Natural killer cell treated with Interleukin-12 subunit alpha and Interleukin-12 subunit beta and Interleukin-15 and Interleukin-18, amount 100 ng/mL, for 72 hours (primary cell): ENCODE measurements around the gene ARHGEF40. TPM values are rescaled to one million over a fixed set of nuclear protein-coding genes. Genes with fewer than 3 reads are reported as not detected.
"Not testable (repeated sequence)": the region's sequence is repeated elsewhere in the genome, so short reads cannot be mapped to it uniquely, and the experiment has no call there.

Source experiments
- ATAC-seq, 2 donors: fragments of 150-1000 bp; cut with Tn5 transposase in 1 of 2; sonication (Bioruptor Pico), chemical (Tn5 transposase) in 1 of 2; 2 replicates each; pipeline ENCODE4 v1.10.0; 2021
- DNase-seq: peaks from one replicate; pipeline ENCODE4 v3.0.0; 2022; ENCODE audit warnings: low spot score
- H3K27ac Mint-ChIP-seq, 2 donors: 1 replicate in 1 of 2; 2 replicates in 1 of 2; pipeline ENCODE4 v1.8.0; 2022; ENCODE audit warnings: mixed read lengths in 2 of 2, mild to moderate bottlenecking in 1 of 2, moderate library complexity in 1 of 2
- H3K27me3 Mint-ChIP-seq, 2 donors: 1 replicate in 1 of 2; 2 replicates in 1 of 2; pipeline ENCODE4 v1.8.0; 2022; ENCODE audit warnings: mixed read lengths in 2 of 2
- H3K36me3 Mint-ChIP-seq: one replicate; pipeline ENCODE4 v1.8.0; 2022; ENCODE audit warnings: mixed read lengths
- H3K4me1 Mint-ChIP-seq, 2 donors: 1 replicate in 1 of 2; 2 replicates in 1 of 2; pipeline ENCODE4 v1.8.0; 2022; ENCODE audit warnings: low read depth in 2 of 2, mixed read lengths in 2 of 2, mild to moderate bottlenecking in 1 of 2
- H3K4me3 Mint-ChIP-seq: one replicate; pipeline ENCODE4 v1.8.0; 2022; ENCODE audit warnings: mixed read lengths
- H3K9me3 Mint-ChIP-seq: 2 replicates; pipeline ENCODE4 v1.8.0; 2022; ENCODE audit warnings: mixed read lengths
- total RNA-seq, 2 donors: library from RNA; stranded (reverse); gene quantifications; one replicate each; pipeline ENCODE4 v1.2.3, GENCODE V29; 2022

Gene ARHGEF40
- total RNA-seq, 2 donors from 2014 or later: 0.36 to 0.75 TPM

DNA sequence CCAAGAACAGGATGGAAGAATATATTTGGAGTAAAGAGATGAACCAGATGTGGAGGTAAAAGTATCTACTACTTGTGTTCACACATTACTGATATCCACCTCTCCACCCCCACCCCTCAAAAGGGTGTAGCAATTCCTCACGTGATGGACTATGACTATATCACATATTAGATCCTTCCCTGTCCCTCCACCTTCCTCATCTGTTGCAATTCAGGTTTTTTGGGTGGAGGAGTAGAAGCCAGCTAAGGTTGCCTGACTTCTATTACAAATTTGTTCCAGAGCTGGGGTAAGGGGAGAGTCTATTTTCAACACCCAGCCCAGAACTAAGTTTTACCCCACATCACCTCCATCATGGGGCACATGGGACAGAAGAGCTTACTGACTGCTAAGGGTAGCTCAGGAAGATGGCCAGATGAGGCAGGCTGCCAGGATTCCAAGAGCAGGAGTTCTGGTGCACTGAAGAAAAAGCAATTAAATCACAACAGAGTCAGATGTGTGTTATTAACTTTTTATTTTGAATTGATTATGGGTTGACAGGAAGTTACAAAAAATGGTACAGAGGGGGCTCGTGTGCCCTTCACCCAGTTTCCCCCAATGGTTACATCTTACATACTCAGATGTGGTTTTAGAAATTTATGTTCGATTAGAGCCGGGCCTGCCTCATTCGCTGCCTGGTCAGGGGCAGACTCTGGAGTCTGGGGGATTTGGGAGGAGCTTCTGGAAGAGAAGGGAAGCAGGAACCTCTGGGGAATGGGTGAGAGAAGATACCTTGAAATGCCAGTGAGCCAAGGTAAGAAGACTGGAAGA is 37.6 kb upstream of the ARHGEF40 start:
- Mint-ChIP-seq H3K27ac (no peak overlapping the region), H3K36me3 (no peaks in the 10 kb centered on the region), H3K4me3 (no peak overlapping the region), H3K9me3 (no peaks in the 10 kb centered on the region), H3K27me3 (peaks cover 18 to 21% of the 10 kb centered on the region in 2 donors), H3K4me1 (no peaks in the 10 kb centered on the region)
- no peak for ATAC-seq
- no peak for DNase-seq

DNA sequence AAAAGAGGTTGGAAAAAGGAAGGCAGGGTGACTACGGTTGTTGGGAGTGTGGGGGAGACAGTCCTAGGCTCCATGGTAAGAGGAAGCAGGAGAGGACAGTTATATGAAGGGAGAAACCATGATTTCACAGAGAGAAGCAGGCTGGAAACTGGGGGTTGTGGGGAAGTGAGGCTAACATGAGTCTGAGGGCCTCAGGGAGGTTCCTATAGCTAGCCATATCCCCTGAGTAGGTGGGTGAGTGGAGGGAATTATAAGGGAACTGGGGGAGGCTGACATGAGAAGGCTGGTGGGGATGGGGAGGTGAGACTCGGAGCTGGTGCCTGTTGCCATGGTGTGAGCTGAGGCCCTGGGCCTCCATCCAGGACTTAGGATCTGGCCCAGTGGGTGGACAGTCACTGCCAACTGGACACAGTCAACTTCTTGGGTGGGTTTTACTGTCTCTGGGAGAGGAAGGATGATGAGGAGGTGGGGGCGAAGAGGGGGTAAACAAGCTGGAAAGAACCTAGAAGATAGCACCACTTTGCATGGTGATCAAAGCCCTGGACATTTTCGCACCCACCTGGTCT is 36.9 kb upstream of the ARHGEF40 start:
- Mint-ChIP-seq H3K9me3 (no peaks in the 10 kb centered on the region), H3K4me3 (no peak overlapping the region), H3K36me3 (no peaks in the 10 kb centered on the region), H3K27me3 (peaks cover 18 to 26% of the 10 kb centered on the region in 2 donors), H3K27ac (no peak overlapping the region), H3K4me1 (no peaks in the 10 kb centered on the region)
- DNase-seq (no peak), ATAC-seq (no peak)

DNA sequence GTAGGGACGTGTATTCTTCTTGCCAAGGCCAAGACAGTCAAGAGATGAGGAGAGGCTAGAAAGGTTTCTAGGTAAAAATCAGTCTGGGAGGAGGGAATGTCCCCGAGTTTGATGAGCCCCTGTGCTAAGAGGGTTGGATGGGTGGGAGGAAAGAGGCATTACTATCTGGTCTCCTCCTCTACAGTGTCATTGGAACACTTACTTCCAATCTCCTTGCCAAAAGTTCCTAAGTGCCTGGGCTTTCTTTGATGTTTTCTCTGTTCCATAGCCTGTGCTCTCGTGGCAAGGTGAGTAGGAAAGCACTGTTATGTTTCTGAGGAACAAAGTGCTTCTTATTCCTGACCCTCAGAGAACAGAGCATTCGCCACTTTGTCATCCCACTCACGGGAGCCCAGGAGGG is 35.4 kb upstream of the ARHGEF40 start, which contains the start of gene RNASE13:
Gene RNASE13 (minus strand): TSS at position 101 of the 400 bp plus-strand sequence. CDS start 519 bp downstream, outside the sequence.
- Mint-ChIP-seq H3K27me3 (peaks cover 18 to 29% of the 10 kb centered on the region in 2 donors), H3K9me3 (no peaks in the 10 kb centered on the region), H3K4me1 (no peaks in the 10 kb centered on the region), H3K36me3 (no peaks in the 10 kb centered on the region), H3K4me3 (no peak within 1 kb of the TSS), H3K27ac (no peak within 1 kb of the TSS)
- ATAC-seq: no peak
- DNase-seq: no peak

DNA sequence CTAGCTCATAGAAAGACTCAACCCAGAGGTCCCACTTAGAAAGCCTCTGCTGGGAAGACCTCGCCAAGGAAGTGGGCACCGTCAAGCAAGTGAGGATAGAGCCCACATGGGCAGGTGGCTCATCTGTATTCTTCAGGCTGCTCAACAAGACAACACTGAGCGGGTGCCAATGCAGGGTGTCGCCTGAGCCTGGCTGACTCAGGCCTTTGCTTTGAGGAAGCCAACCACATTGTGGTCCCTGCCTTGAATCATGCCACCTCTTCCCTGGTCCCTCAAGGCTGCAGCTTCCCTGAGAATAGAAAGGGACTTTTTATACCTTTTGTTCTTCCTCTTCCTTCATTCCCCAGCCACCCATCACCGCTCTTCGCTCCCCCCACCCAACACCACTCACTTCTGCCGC is 33.4 kb upstream of the ARHGEF40 start:
- Mint-ChIP-seq H3K9me3 (no peaks in the 10 kb centered on the region), H3K27ac (no peak overlapping the region), H3K4me3 (no peak overlapping the region), H3K4me1 (no peaks in the 10 kb centered on the region), H3K27me3 (peaks cover 18 to 23% of the 10 kb centered on the region in 2 donors), H3K36me3 (no peaks in the 10 kb centered on the region)
- no peak for ATAC-seq
- DNase-seq: no peak

DNA sequence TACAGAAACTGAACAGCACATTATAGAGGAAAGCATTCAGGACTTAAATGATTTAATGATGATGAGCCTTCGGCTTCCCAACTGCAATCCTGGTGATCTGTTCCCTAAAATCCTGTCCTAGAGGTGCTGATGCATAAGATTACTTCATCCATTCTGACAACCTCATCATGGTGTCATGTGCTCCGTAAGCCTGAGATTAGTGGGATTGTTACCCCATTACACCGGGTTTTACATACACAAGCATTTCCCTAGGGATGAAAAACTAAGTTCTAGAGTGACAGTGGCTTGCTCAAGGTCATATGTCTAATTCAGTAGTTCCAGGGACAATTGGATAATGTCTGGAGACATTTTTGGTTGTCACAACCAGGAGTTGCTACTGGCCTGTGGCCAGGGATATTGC is 32.9 kb upstream of the ARHGEF40 start:
- H3K27ac Mint-ChIP-seq: no peak overlapping the region
- no peak for DNase-seq

GRCh38 chr14:21038441-21039422 is 31.4 kb upstream of the ARHGEF40 start:
- Mint-ChIP-seq H3K36me3 (no peaks in the 10 kb centered on the region), H3K9me3 (no peaks in the 10 kb centered on the region), H3K27ac (no peak overlapping the region), H3K4me3 (no peak overlapping the region), H3K27me3 (peaks cover 18 to 27% of the 10 kb centered on the region in 2 donors), H3K4me1 (no peaks in the 10 kb centered on the region)
- ATAC-seq (no peak), DNase-seq (no peak)

More for the DNA sequence above, 32.9 kb upstream of the ARHGEF40 start:
- H3K36me3 Mint-ChIP-seq: no peaks in the 10 kb centered on the region
- no peak overlapping the region for H3K4me3 Mint-ChIP-seq
- H3K4me1 Mint-ChIP-seq: no peaks in the 10 kb centered on the region
- no peaks in the 10 kb centered on the region for H3K9me3 Mint-ChIP-seq
- ATAC-seq: no peak
- H3K27me3 Mint-ChIP-seq: peaks cover 21 to 25% of the 10 kb centered on the region in 2 donors

- ATAC-seq (no peak), DNase-seq (no peak)
- Mint-ChIP-seq H3K27me3 (peaks cover 24 to 32% of the 10 kb centered on the region in 2 donors), H3K27ac (no peak overlapping the region), H3K4me1 (peaks cover 0 to 5% of the 10 kb centered on the region in 2 donors), H3K9me3 (no peaks in the 10 kb centered on the region), H3K36me3 (no peaks in the 10 kb centered on the region), H3K4me3 (no peak overlapping the region)
Measured at GRCh38 chr14:21039585-21040369, 30.3 kb upstream of the ARHGEF40 start.

DNA sequence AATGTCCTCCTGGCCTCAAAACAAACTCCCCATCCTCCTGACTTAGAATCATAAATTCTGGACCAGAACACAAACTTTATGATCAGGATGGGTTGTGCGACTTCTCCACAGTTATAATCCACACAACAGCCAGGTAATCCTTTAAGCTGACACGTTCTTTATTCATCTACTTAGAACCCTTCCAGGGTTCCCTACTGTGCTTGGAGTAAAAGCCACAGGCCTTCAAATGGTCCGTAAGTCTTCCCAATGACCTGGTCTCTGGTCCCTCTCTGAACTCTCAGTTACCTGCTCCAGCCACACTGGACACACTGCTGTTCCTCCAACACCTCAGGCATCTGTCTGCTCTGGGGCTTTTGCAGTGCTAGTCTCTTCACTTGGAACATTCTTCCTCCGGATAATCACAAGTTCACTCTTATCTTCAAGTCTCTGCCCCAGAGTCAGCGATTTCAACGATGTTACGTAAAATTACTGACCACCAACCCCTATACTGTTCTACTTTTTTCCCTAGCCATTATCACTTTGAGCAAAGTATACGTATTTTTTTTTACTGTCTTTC is 29.7 kb upstream of the ARHGEF40 start:
- ATAC-seq: no peak
- Mint-ChIP-seq H3K4me1 (peaks cover 0 to 5% of the 10 kb centered on the region in 2 donors), H3K9me3 (no peaks in the 10 kb centered on the region), H3K27ac (no peak overlapping the region), H3K4me3 (no peak overlapping the region), H3K27me3 (peaks cover 31 to 32% of the 10 kb centered on the region in 2 donors), H3K36me3 (no peaks in the 10 kb centered on the region)
- DNase-seq: no peak

DNA sequence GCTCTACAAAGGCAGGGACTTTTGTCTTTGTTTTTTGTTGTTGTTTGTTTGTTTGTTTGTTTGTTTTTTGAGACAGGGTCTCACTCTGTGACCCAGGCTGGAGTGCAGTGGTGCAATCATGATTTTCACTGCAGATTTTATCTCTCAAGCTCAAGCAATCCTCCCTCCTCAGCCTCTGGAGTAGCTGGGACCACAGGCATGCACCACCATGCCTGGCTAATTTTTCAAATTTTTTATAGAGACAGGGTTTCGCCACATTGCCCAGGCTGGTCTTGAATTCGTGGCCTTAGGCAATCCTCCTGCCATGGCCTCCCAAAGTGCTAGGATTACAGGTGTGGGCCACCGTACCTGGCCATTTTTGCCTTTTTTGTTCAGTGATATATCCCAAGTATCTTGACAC is 29.2 kb upstream of the ARHGEF40 start:
- H3K9me3 Mint-ChIP-seq, ATAC-seq, H3K4me1 Mint-ChIP-seq, H3K4me3 Mint-ChIP-seq, H3K36me3 Mint-ChIP-seq, H3K27ac Mint-ChIP-seq, DNase-seq: not testable (repeated sequence)
- peaks cover 32 to 35% of the 10 kb centered on the region in 2 donors for H3K27me3 Mint-ChIP-seq

GRCh38 chr14:21041676-21042433 is 28.2 kb upstream of the ARHGEF40 start, which contains the start of gene RNASE7:
TSS of gene RNASE7 (plus strand) at chr14:21042362. CDS start at chr14:21042993, 631 bp downstream.
- Mint-ChIP-seq H3K27me3 (peaks cover 32 to 34% of the 10 kb centered on the region in 2 donors), H3K36me3 (no peaks in the 10 kb centered on the region), H3K4me1 (peaks cover 0 to 5% of the 10 kb centered on the region in 2 donors), H3K27ac (no peak within 1 kb of the TSS), H3K4me3 (no peak within 1 kb of the TSS), H3K9me3 (no peaks in the 10 kb centered on the region)
- peak in 1 of 2 donors; percentile 28 for ATAC-seq
- DNase-seq: no peak

DNA sequence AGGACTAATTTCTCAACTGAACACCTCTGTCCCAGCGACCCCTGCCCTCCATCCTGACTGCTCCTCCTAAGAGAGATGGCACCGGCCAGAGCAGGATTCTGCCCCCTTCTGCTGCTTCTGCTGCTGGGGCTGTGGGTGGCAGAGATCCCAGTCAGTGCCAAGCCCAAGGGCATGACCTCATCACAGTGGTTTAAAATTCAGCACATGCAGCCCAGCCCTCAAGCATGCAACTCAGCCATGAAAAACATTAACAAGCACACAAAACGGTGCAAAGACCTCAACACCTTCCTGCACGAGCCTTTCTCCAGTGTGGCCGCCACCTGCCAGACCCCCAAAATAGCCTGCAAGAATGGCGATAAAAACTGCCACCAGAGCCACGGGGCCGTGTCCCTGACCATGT is 27.2 kb upstream of the ARHGEF40 start:
- H3K27ac Mint-ChIP-seq: no peak overlapping the region
- DNase-seq: no peak

DNA sequence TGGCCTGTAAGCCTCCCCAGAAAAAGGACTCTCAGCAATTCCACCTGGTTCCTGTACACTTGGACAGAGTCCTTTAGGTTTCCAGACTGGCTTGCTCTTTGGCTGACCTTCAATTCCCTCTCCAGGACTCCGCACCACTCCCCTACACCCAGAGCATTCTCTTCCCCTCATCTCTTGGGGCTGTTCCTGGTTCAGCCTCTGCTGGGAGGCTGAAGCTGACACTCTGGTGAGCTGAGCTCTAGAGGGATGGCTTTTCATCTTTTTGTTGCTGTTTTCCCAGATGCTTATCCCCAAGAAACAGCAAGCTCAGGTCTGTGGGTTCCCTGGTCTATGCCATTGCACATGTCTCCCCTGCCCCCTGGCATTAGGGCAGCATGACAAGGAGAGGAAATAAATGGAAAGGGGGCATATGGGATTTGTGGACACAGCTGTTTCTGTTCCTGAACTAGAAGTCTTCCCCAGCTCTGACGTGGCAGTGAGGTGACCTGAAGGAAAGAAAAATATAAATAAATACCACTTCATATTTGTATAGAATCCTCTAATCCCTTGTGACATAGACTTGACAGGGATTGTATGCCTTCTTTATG is 26.6 kb upstream of the ARHGEF40 start:
- Mint-ChIP-seq H3K9me3 (no peaks in the 10 kb centered on the region), H3K4me3 (no peak overlapping the region), H3K27ac (no peak overlapping the region), H3K27me3 (peaks cover 27 to 29% of the 10 kb centered on the region in 2 donors), H3K36me3 (no peaks in the 10 kb centered on the region), H3K4me1 (peaks cover 0 to 5% of the 10 kb centered on the region in 2 donors)
- no peak for DNase-seq
- ATAC-seq: peak in 1 of 2 donors; percentile 13

More for the DNA sequence above, 27.2 kb upstream of the ARHGEF40 start:
- Mint-ChIP-seq H3K4me3 (no peak overlapping the region), H3K27me3 (peaks cover 29 to 30% of the 10 kb centered on the region in 2 donors), H3K36me3 (no peaks in the 10 kb centered on the region), H3K4me1 (peaks cover 0 to 5% of the 10 kb centered on the region in 2 donors), H3K9me3 (no peaks in the 10 kb centered on the region)
- peak in 1 of 2 donors; percentile 45 for ATAC-seq
